A673 (cell line): ENCODE results near the gene BTBD19. TPM values are rescaled to one million over a fixed set of nuclear protein-coding genes. Genes with fewer than 3 reads are reported as not detected.
A peak's percentile ranks its signal among the peaks of the same experiment; 100 is the strongest.
"Not testable (repeated sequence)": the region's sequence is repeated elsewhere in the genome, so short reads cannot be mapped to it uniquely, and the experiment has no call there.

Source experiments
- BruUV-seq: library from RNA; stranded (reverse); fragments of 400-500 nt; replicated peaks from 2 replicates; lab custom pipeline; 2021; lab: Mats Ljungman, UMichigan
- CTCF ChIA-PET: fragments of 300-600 bp; sonication (Branson Sonifier 250); formaldehyde crosslinking; loops from one replicate; lab custom pipeline; 2022; ENCODE audit warnings: antibody characterized with exemption; lab: Charles Lee
- POLR2A ChIA-PET: fragments of 300-600 bp; sonication (Branson Sonifier 250); formaldehyde crosslinking; loops from one replicate; lab custom pipeline; 2022; ENCODE audit warnings: antibody characterized with exemption; ENCODE audit not compliant: low non-redundant PET; lab: Charles Lee
- DNase-seq: peaks from one replicate; pipeline ENCODE4 v3.0.0-alpha.2; 2015; ENCODE audit warnings: low spot score
- H3K27ac ChIP-seq: fragments of 200-600 bp; sonication (generic); 2 replicates; pipeline ENCODE4 v1.5.1; 2016; ENCODE audit warnings: mixed run types, low read depth, mild to moderate bottlenecking, mixed read lengths, antibody characterized with exemption, low read length; ENCODE audit not compliant: poor library complexity, severe bottlenecking
- H3K27me3 ChIP-seq: fragments of 200-600 bp; sonication (generic); replicated peaks from 2 replicates; pipeline ENCODE4 v1.6.1; 2017; ENCODE audit warnings: mixed run types, low read depth, mild to moderate bottlenecking, mixed read lengths, antibody characterized with exemption, low read length; ENCODE audit not compliant: insufficient read depth, poor library complexity
- H3K36me3 ChIP-seq: fragments of 200-600 bp; sonication (generic); 2 replicates; pipeline ENCODE4 v1.6.1; 2016; ENCODE audit warnings: mixed run types, mild to moderate bottlenecking, mixed read lengths, antibody characterized with exemption, low read length; ENCODE audit not compliant: insufficient read depth, poor library complexity, severe bottlenecking
- H3K4me1 ChIP-seq: fragments of 200-600 bp; sonication (generic); 2 replicates; pipeline ENCODE4 v1.6.1; 2017; ENCODE audit warnings: mixed run types, mild to moderate bottlenecking, mixed read lengths, antibody characterized with exemption, low read length; ENCODE audit not compliant: insufficient read depth, poor library complexity, severe bottlenecking
- H3K4me3 ChIP-seq: fragments of 200-600 bp; sonication (generic); 2 replicates; pipeline ENCODE4 v1.5.1; 2016; ENCODE audit warnings: low read depth, mixed run types, mild to moderate bottlenecking, mixed read lengths, low read length; ENCODE audit not compliant: poor library complexity, severe bottlenecking
- H3K9me3 ChIP-seq: fragments of 200-600 bp; sonication (generic); 2 replicates; pipeline ENCODE4 v1.6.1; 2016; ENCODE audit warnings: mixed run types, low read depth, mild to moderate bottlenecking, mixed read lengths, antibody characterized with exemption, low read length; ENCODE audit not compliant: poor library complexity, severe bottlenecking
- EZH2 ChIP-seq: fragments of 200-600 bp; sonication (generic); IDR thresholded peaks from 2 replicates; pipeline ENCODE4 v1.6.1; 2017; ENCODE audit warnings: borderline replicate concordance, low read depth, mild to moderate bottlenecking, mixed read lengths, antibody characterized with exemption, low read length; ENCODE audit not compliant: poor library complexity, severe bottlenecking
- intact Hi-C: fragments of 100-400 bp; cut with micrococcal nuclease; formaldehyde crosslinking; loops from one replicate; pipeline ENCODE4 v1.10.0; 2022; ENCODE audit not compliant: unreplicated experiment
- total RNA-seq: library from RNA; stranded (reverse); gene quantifications from 2 replicates; pipeline ENCODE4 v1.2.3, GENCODE V29; 2021
- TF ChIP-seq, protein P1 (sequence below): fragments of 300-800, 200-600 bp; sonication (generic); conservative IDR thresholded peaks from 2 replicates; pipeline ENCODE4 v1.5.1; 2017; ENCODE audit warnings: low read depth, mild to moderate bottlenecking, antibody characterized with exemption, low read length, moderate library complexity, mixed read lengths

BTBD19 gene
- total RNA-seq, 1 experiment from 2014 or later, result 10.3 TPM

DNA sequence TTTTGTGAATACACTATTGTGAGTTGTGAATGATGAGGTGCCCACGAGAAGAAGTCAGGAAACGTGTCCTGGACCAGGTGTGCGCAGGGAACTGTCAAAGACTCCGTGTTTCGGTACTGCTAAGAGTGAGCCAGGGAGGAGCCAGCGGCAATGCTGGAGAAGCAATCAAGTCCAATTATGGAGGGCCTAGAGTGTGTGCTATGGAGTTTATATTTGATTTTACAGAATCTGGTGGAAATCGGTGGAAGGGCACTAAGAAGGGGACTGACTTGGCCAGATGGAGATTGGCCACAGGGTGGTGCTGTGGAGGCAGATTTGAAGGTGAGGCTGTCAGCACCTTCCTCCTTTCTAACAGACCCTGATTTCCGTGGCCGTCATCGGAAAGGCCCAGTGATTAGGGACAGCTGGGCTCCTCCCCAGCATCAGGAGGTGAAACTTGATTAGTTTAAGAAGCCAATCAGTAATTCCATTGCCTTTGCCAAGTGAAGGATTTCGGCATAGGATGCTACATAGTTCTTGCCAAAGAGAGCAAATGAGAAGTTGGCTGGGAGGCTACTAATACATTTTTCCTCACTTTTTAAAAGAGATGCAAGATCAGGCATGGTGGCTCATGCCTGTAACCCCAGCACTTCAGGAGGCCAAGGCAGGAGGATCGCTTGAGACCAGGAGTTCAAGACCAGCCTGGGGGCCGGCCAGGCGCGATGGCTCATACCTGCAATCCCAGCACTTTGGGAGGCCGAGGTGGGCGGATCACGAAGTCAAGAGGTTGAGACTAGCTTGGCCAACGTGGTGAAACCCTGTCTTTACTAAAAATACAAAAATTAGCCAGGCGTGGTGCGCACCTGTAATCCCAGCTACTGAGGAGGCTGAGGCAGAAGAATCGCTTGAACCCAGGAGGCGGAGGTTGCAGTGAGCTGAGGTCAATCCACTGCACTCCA lies 27.7 kb downstream of the BTBD19 start:
- no peak overlapping the region for H3K4me3 ChIP-seq
- CTCF ChIA-PET, result interaction anchor here (0.9 kb wide), 1 partner anchor 36 kb away, joined by 3 read pairs; the partner anchor contains the start of gene PLK3
- peak; percentile 82 for DNase-seq

DNA sequence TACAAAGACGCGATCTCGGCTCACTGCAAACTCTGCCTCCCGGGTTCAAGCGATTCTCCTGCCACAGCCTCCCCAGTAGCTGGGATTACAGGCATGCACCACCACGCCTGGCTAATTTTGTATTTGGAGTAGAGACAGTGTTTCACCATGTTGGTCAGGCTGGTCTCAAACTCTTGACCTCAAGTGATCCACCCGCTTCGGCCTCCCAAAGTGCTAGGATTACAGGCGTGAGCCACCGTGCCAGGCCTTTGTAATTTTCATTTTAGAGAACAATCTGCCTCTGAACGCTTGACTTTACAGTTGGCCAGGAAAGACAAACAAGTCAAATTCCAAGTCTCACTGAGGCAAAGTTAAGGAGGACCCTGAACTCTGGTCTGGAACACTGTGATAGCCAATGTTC lies 30.0 kb downstream of the BTBD19 start:
- BruUV-seq, H3K9me3 ChIP-seq, H3K36me3 ChIP-seq, H3K27ac ChIP-seq, H3K27me3 ChIP-seq, H3K4me3 ChIP-seq, DNase-seq, H3K4me1 ChIP-seq, POLR2A ChIA-PET: not testable (repeated sequence)
- CTCF ChIA-PET, result interaction anchor here (0.6 kb wide), 1 partner anchor 109 kb away, joined by 3 read pairs; no protein-coding TSS in a partner anchor
- intact Hi-C loops, result loop anchor here (5.0 to 10.0 kb wide), 2 partner anchors 147 to 464 kb away; partner anchors contain the start of gene EIF2B3

More for the DNA sequence above, 27.7 kb downstream of the BTBD19 start:
- no TSS peak for BruUV-seq
- POLR2A ChIA-PET, result no interaction called here
- intact Hi-C loops, result loop anchor here (5.0 to 10.0 kb wide), 2 partner anchors 149 to 466 kb away; partner anchors contain the start of gene EIF2B3
- TF ChIP-seq EZH2, result no peak
- TF ChIP-seq, protein P1, sequence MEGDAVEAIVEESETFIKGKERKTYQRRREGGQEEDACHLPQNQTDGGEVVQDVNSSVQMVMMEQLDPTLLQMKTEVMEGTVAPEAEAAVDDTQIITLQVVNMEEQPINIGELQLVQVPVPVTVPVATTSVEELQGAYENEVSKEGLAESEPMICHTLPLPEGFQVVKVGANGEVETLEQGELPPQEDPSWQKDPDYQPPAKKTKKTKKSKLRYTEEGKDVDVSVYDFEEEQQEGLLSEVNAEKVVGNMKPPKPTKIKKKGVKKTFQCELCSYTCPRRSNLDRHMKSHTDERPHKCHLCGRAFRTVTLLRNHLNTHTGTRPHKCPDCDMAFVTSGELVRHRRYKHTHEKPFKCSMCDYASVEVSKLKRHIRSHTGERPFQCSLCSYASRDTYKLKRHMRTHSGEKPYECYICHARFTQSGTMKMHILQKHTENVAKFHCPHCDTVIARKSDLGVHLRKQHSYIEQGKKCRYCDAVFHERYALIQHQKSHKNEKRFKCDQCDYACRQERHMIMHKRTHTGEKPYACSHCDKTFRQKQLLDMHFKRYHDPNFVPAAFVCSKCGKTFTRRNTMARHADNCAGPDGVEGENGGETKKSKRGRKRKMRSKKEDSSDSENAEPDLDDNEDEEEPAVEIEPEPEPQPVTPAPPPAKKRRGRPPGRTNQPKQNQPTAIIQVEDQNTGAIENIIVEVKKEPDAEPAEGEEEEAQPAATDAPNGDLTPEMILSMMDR, result peak; percentile 93
- Histone ChIP-seq H3K36me3 (no peaks in the 10 kb centered on the region), H3K27me3 (no peaks in the 10 kb centered on the region), H3K27ac (no peak overlapping the region), H3K4me1 (peaks cover 8% of the 10 kb centered on the region), H3K9me3 (no peaks in the 10 kb centered on the region)

DNA sequence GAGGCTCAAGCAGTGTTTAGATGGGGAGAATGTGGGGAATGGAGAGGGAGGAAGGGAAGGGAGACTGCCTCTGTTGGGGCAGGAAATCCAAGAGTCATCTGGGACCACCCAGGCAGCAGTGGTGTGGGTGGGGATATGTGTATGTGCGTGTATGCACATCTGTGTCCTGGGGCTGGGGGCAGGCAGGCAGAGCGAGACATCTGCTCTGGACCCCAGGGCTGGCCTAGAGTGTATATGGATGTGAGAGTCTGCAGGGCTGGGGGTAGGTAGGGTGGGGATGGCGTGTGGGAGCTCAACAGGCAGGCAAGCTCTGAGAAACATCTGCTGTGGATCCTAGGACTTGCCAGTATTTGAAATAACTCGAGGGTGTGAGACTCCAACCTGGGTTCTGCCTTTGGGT lies 31.3 kb downstream of the BTBD19 start:
- Histone ChIP-seq H3K4me3 (no peak overlapping the region), H3K36me3 (no peaks in the 10 kb centered on the region), H3K4me1 (no peaks in the 10 kb centered on the region), H3K27ac (no peak overlapping the region), H3K27me3 (no peaks in the 10 kb centered on the region), H3K9me3 (no peaks in the 10 kb centered on the region)
- CTCF ChIA-PET, result no interaction called here
- POLR2A ChIA-PET, result no interaction called here
- intact Hi-C loops, result loop anchor here (5.0 to 10.0 kb wide), 2 partner anchors 145 to 463 kb away; partner anchors contain the start of gene EIF2B3
- TF ChIP-seq, protein P1, result no peak
- TF ChIP-seq EZH2, result no peak
- DNase-seq, result no peak
- no TSS peak for BruUV-seq
